WTC11 (cell line): Measurements from ENCODE around the gene SPRED2. TPM values are rescaled to one million over a fixed set of nuclear protein-coding genes. Genes with fewer than 3 reads are reported as not detected.

Experiments
- E2F4 ChIP-seq: sonication (generic); formaldehyde crosslinking; IDR thresholded peaks from 2 replicates; pipeline ENCODE4 v1.8.1; 2022; ENCODE audit warnings: low read depth, mild to moderate bottlenecking, moderate library complexity, missing genetic modification reagents, borderline replicate concordance
- HMGA2 ChIP-seq: fragments of 250-450 bp; sonication (Bioruptor Pico); IDR thresholded peaks from 2 replicates; pipeline ENCODE4 v1.4.0; 2021; ENCODE audit warnings: mild to moderate bottlenecking, moderate library complexity
- JAZF1 ChIP-seq: fragments of 250-450 bp; sonication (Bioruptor Pico); IDR thresholded peaks from 2 replicates; pipeline ENCODE4 v1.9.0; 2021; ENCODE audit warnings: moderate library complexity, mild to moderate bottlenecking, inconsistent platforms
- NFE2L1 ChIP-seq: sonication (generic); formaldehyde crosslinking; IDR thresholded peaks from 2 replicates; pipeline ENCODE4 v1.8.1; 2023; ENCODE audit warnings: missing genetic modification reagents
- OVOL2 ChIP-seq: fragments of 250-450 bp; sonication (Bioruptor Pico); IDR thresholded peaks from 2 replicates; pipeline ENCODE4 v1.9.0; 2021; ENCODE audit warnings: mild to moderate bottlenecking, borderline replicate concordance
- PRRX2 ChIP-seq: fragments of 250-450 bp; sonication (Bioruptor Pico); IDR thresholded peaks from 2 replicates; pipeline ENCODE4 v1.8.0; 2021; ENCODE audit warnings: mild to moderate bottlenecking
- USF1 ChIP-seq: sonication (generic); formaldehyde crosslinking; IDR thresholded peaks from 2 replicates; pipeline ENCODE4 v1.8.0; 2022; ENCODE audit warnings: mild to moderate bottlenecking, missing genetic modification reagents
- ZNF396 ChIP-seq: fragments of 250-450 bp; sonication (Bioruptor Pico); IDR thresholded peaks from 2 replicates; pipeline ENCODE4 v1.8.0; 2021; ENCODE audit warnings: mild to moderate bottlenecking, moderate library complexity, borderline replicate concordance
- ZSCAN18 ChIP-seq: fragments of 250-450 bp; sonication (Bioruptor Pico); IDR thresholded peaks from 2 replicates; pipeline ENCODE4 v2.1.2; 2022; ENCODE audit warnings: mild to moderate bottlenecking, moderate library complexity
- total RNA-seq: library from RNA; stranded (reverse); gene quantifications from 3 replicates; pipeline ENCODE4 v1.2.3, GENCODE V29; 2021
- TF ChIP-seq, protein P1 (sequence below): sonication (generic); formaldehyde crosslinking; IDR thresholded peaks from 2 replicates; pipeline ENCODE4 v1.8.0; 2022; ENCODE audit warnings: mild to moderate bottlenecking, missing genetic modification reagents
- TF ChIP-seq, protein P2 (sequence below): fragments of 250-450 bp; sonication (Bioruptor Pico); IDR thresholded peaks from 2 replicates; pipeline ENCODE4 v1.9.0; 2021; ENCODE audit warnings: mild to moderate bottlenecking, borderline replicate concordance
- TF ChIP-seq, protein P3 (sequence below): sonication (generic); formaldehyde crosslinking; IDR thresholded peaks from 2 replicates; pipeline ENCODE4 v1.8.0; 2022; ENCODE audit warnings: mild to moderate bottlenecking, missing genetic modification reagents
- TF ChIP-seq, protein P4 (sequence below): sonication (generic); formaldehyde crosslinking; IDR thresholded peaks from 2 replicates; pipeline ENCODE4 v1.8.0; 2023; ENCODE audit warnings: missing genetic modification reagents, mild to moderate bottlenecking, borderline replicate concordance
- TF ChIP-seq, protein P5 (sequence below): sonication (generic); formaldehyde crosslinking; IDR thresholded peaks from 2 replicates; pipeline ENCODE4 v1.8.1; 2023; ENCODE audit warnings: mild to moderate bottlenecking, moderate library complexity, missing genetic modification reagents

Gene SPRED2
- total RNA-seq, 1 experiment from 2014 or later = 34.1 TPM

GRCh38 chr2:65432227-65433190 lies at the start of gene SPRED2 (continued):
- TF ChIP-seq, protein P1, sequence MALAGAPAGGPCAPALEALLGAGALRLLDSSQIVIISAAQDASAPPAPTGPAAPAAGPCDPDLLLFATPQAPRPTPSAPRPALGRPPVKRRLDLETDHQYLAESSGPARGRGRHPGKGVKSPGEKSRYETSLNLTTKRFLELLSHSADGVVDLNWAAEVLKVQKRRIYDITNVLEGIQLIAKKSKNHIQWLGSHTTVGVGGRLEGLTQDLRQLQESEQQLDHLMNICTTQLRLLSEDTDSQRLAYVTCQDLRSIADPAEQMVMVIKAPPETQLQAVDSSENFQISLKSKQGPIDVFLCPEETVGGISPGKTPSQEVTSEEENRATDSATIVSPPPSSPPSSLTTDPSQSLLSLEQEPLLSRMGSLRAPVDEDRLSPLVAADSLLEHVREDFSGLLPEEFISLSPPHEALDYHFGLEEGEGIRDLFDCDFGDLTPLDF (CRISPR knock-in tag) = no peak
- TF ChIP-seq, protein P2, sequence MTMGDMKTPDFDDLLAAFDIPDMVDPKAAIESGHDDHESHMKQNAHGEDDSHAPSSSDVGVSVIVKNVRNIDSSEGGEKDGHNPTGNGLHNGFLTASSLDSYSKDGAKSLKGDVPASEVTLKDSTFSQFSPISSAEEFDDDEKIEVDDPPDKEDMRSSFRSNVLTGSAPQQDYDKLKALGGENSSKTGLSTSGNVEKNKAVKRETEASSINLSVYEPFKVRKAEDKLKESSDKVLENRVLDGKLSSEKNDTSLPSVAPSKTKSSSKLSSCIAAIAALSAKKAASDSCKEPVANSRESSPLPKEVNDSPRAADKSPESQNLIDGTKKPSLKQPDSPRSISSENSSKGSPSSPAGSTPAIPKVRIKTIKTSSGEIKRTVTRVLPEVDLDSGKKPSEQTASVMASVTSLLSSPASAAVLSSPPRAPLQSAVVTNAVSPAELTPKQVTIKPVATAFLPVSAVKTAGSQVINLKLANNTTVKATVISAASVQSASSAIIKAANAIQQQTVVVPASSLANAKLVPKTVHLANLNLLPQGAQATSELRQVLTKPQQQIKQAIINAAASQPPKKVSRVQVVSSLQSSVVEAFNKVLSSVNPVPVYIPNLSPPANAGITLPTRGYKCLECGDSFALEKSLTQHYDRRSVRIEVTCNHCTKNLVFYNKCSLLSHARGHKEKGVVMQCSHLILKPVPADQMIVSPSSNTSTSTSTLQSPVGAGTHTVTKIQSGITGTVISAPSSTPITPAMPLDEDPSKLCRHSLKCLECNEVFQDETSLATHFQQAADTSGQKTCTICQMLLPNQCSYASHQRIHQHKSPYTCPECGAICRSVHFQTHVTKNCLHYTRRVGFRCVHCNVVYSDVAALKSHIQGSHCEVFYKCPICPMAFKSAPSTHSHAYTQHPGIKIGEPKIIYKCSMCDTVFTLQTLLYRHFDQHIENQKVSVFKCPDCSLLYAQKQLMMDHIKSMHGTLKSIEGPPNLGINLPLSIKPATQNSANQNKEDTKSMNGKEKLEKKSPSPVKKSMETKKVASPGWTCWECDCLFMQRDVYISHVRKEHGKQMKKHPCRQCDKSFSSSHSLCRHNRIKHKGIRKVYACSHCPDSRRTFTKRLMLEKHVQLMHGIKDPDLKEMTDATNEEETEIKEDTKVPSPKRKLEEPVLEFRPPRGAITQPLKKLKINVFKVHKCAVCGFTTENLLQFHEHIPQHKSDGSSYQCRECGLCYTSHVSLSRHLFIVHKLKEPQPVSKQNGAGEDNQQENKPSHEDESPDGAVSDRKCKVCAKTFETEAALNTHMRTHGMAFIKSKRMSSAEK (CRISPR knock-in tag) = no peak
- no peak for TF ChIP-seq PRRX2 (CRISPR knock-in tag)
- TF ChIP-seq ZSCAN18 (CRISPR knock-in tag) = no peak
- TF ChIP-seq OVOL2 (CRISPR knock-in tag) = no peak
- no peak for TF ChIP-seq ZNF396 (CRISPR knock-in tag)
- TF ChIP-seq E2F4 (CRISPR knock-in tag) = no peak
- TF ChIP-seq, protein P3, sequence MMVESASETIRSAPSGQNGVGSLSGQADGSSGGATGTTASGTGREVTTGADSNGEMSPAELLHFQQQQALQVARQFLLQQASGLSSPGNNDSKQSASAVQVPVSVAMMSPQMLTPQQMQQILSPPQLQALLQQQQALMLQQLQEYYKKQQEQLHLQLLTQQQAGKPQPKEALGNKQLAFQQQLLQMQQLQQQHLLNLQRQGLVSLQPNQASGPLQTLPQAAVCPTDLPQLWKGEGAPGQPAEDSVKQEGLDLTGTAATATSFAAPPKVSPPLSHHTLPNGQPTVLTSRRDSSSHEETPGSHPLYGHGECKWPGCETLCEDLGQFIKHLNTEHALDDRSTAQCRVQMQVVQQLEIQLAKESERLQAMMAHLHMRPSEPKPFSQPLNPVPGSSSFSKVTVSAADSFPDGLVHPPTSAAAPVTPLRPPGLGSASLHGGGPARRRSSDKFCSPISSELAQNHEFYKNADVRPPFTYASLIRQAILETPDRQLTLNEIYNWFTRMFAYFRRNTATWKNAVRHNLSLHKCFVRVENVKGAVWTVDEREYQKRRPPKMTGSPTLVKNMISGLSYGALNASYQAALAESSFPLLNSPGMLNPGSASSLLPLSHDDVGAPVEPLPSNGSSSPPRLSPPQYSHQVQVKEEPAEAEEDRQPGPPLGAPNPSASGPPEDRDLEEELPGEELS = no peak
- no peak for TF ChIP-seq HMGA2 (CRISPR knock-in tag)
- TF ChIP-seq, protein P4, sequence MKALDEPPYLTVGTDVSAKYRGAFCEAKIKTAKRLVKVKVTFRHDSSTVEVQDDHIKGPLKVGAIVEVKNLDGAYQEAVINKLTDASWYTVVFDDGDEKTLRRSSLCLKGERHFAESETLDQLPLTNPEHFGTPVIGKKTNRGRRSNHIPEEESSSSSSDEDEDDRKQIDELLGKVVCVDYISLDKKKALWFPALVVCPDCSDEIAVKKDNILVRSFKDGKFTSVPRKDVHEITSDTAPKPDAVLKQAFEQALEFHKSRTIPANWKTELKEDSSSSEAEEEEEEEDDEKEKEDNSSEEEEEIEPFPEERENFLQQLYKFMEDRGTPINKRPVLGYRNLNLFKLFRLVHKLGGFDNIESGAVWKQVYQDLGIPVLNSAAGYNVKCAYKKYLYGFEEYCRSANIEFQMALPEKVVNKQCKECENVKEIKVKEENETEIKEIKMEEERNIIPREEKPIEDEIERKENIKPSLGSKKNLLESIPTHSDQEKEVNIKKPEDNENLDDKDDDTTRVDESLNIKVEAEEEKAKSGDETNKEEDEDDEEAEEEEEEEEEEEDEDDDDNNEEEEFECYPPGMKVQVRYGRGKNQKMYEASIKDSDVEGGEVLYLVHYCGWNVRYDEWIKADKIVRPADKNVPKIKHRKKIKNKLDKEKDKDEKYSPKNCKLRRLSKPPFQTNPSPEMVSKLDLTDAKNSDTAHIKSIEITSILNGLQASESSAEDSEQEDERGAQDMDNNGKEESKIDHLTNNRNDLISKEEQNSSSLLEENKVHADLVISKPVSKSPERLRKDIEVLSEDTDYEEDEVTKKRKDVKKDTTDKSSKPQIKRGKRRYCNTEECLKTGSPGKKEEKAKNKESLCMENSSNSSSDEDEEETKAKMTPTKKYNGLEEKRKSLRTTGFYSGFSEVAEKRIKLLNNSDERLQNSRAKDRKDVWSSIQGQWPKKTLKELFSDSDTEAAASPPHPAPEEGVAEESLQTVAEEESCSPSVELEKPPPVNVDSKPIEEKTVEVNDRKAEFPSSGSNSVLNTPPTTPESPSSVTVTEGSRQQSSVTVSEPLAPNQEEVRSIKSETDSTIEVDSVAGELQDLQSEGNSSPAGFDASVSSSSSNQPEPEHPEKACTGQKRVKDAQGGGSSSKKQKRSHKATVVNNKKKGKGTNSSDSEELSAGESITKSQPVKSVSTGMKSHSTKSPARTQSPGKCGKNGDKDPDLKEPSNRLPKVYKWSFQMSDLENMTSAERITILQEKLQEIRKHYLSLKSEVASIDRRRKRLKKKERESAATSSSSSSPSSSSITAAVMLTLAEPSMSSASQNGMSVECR (CRISPR knock-in tag) = no peak; the same call in 1 of the 2 replicates
- TF ChIP-seq JAZF1 (CRISPR knock-in tag) = no peak
- peak; percentile 20; the same call in 1 of the 2 replicates for TF ChIP-seq NFE2L1 (CRISPR knock-in tag)
- TF ChIP-seq, protein P5, sequence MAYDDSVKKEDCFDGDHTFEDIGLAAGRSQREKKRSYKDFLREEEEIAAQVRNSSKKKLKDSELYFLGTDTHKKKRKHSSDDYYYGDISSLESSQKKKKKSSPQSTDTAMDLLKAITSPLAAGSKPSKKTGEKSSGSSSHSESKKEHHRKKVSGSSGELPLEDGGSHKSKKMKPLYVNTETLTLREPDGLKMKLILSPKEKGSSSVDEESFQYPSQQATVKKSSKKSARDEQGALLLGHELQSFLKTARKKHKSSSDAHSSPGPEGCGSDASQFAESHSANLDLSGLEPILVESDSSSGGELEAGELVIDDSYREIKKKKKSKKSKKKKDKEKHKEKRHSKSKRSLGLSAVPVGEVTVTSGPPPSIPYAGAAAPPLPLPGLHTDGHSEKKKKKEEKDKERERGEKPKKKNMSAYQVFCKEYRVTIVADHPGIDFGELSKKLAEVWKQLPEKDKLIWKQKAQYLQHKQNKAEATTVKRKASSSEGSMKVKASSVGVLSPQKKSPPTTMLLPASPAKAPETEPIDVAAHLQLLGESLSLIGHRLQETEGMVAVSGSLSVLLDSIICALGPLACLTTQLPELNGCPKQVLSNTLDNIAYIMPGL (CRISPR knock-in tag) = 0 out of 2 replicates have a peak, but pooled peaks have one; percentile 22
- TF ChIP-seq USF1 (CRISPR knock-in tag) = no peak
